Measurements from ENCODE around the gene ACTL6A.

ACTL6A gene

DNA sequence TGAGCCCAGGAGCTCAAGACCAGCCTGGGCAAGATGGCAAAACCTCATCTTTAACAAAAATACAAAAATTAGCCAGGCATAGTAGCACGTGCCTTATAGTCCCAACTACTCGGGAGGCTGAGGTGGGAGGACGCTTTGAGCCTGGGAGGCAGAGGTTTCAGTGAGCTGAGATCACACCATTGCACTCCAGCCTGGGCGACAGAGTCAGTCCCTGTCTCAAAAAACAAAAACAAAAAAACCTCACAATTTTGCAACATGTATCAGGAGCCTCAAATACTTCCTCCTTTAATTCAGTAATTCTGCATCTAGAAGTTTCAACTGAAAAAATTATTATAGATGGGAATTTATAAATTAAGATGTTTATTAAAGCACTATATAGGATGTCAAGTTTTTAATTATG, 40.6 kb downstream of the ACTL6A start:
- Histone ChIP-seq H3K4me1 (ENCODE audit: control insufficient read depth, insufficient read depth, low read length) (peaks cover 8% of the 10 kb centered on the region), H3K27ac (ENCODE audit: low read depth, low read length) (no peak overlapping the region), H3K27me3 (ENCODE audit: control insufficient read depth, insufficient read depth, low read length) (no peaks in the 10 kb centered on the region), H3K9ac (ENCODE audit: low read length) (no peak overlapping the region), H3K36me3 (ENCODE audit: control insufficient read depth, insufficient read depth, low read length) (peaks cover 6% of the 10 kb centered on the region), H3K4me3 (ENCODE audit: low read length) (peak overlapping the region; percentile 9)

- Histone ChIP-seq H3K36me3 (ENCODE audit: control insufficient read depth, insufficient read depth, low read length) (peaks cover 6% of the 10 kb centered on the region), H3K27ac (ENCODE audit: low read depth, low read length) (peak overlapping the region; percentile 94), H3K9ac (ENCODE audit: low read length) (peak overlapping the region; percentile 33), H3K27me3 (ENCODE audit: control insufficient read depth, insufficient read depth, low read length) (no peaks in the 10 kb centered on the region), H3K4me3 (ENCODE audit: low read length) (peak overlapping the region; percentile 96), H3K4me1 (ENCODE audit: control insufficient read depth, insufficient read depth, low read length) (peaks cover 8% of the 10 kb centered on the region)
Measured at GRCh38 chr3:179603831-179604230, 41.1 kb downstream of the ACTL6A start.

GRCh38 chr3:179604321-179605078, 41.8 kb downstream of the ACTL6A start, which contains the start of the genes MRPL47 and NDUFB5:
MRPL47 (minus strand) TSS chr3:179604638; CDS start chr3:179604624, 14 bp downstream.
NDUFB5 (plus strand) TSS chr3:179604794; CDS start chr3:179604816, 22 bp downstream.
- peak within 1 kb of the TSS; percentile 88 for H3K9ac ChIP-seq (ENCODE audit: low read length)
- peak within 1 kb of the TSS; percentile 94 for H3K27ac ChIP-seq (ENCODE audit: low read depth, low read length)
- H3K36me3 ChIP-seq (ENCODE audit: control insufficient read depth, insufficient read depth, low read length), result peaks cover 7% of the 10 kb centered on the region
- peaks cover 8% of the 10 kb centered on the region for H3K4me1 ChIP-seq (ENCODE audit: control insufficient read depth, insufficient read depth, low read length)
- peak within 1 kb of the TSS; percentile 96 for H3K4me3 ChIP-seq (ENCODE audit: low read length)
- H3K27me3 ChIP-seq (ENCODE audit: control insufficient read depth, insufficient read depth, low read length), result no peaks in the 10 kb centered on the region

DNA sequence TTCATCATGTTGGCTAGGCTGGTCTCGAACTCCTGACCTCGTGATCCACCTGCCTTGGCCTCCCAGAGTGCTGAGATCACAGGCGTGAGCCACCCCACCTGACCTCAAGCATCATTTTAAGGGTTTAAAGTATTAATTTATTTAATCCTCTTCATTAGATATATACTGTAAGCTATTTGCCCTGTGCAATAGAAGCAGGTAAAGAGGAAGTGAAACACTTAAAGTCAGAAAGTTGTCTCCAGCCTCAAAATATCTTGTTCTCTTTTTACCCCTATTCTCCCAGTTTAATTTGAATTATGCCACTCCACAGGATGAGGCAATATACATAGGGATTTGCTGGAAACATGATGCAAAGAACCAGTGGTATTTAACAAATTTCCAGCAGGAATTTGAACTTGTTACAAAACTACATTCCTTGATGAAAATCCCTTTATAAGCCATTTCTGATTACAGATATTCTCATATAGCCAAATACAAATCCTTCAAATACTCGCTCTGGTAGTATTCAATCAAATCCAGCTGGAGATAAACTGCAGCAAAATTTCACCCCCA, 43.9 kb downstream of the ACTL6A start:
- Histone ChIP-seq H3K4me1 (ENCODE audit: control insufficient read depth, insufficient read depth, low read length) (peaks cover 8% of the 10 kb centered on the region), H3K27me3 (ENCODE audit: control insufficient read depth, insufficient read depth, low read length) (no peaks in the 10 kb centered on the region), H3K27ac (ENCODE audit: low read depth, low read length) (no peak overlapping the region), H3K9ac (ENCODE audit: low read length) (no peak overlapping the region), H3K36me3 (ENCODE audit: control insufficient read depth, insufficient read depth, low read length) (peaks cover 2% of the 10 kb centered on the region), H3K4me3 (ENCODE audit: low read length) (no peak overlapping the region)

DNA sequence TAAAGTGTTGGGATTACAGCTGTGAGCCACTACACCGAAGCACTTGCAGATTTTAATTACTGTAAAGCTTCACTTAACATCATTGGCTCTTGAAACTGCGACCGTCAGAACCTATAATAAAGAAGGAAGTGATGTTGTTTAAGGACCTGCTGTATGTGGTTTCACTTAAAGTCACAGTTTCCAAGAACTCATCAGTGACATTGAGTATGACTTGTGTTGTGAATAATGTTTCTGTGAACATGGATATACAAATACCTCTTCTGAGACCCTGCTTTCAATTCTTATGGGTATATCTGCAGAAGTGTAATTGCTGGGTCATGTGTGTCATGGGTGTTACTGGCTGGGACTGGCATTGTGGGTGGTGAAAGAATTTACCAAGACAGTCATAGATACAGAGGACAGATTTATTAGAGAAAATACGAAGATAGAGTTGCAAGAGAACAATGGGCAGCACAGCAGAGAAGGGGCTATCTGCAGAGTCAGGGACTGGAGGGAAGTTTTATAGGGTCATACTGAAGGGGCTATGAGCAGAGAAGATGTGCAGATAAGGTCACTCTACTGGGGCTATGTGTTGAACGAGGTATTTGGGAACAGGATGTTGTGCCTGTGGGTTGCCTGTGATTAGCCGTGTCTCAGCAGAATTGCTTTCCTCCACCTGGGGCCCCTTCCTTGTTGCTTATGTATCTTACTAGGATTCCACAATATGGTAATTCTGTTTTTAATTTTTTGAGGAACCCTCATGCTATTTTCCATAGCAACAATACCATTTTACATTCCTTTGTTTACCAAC, 46.4 kb downstream of the ACTL6A start:
- peaks cover 2% of the 10 kb centered on the region for H3K4me1 ChIP-seq (ENCODE audit: control insufficient read depth, insufficient read depth, low read length)
- H3K36me3 ChIP-seq (ENCODE audit: control insufficient read depth, insufficient read depth, low read length), result peaks cover 2% of the 10 kb centered on the region
- no peak overlapping the region for H3K9ac ChIP-seq (ENCODE audit: low read length)
- H3K4me3 ChIP-seq (ENCODE audit: low read length), result no peak overlapping the region
- H3K27ac ChIP-seq (ENCODE audit: low read depth, low read length), result no peak overlapping the region
- no peaks in the 10 kb centered on the region for H3K27me3 ChIP-seq (ENCODE audit: control insufficient read depth, insufficient read depth, low read length)

- Histone ChIP-seq H3K27me3 (ENCODE audit: control insufficient read depth, insufficient read depth, low read length) (no peaks in the 10 kb centered on the region), H3K36me3 (ENCODE audit: control insufficient read depth, insufficient read depth, low read length) (peaks cover 2% of the 10 kb centered on the region), H3K4me3 (ENCODE audit: low read length) (no peak overlapping the region), H3K27ac (ENCODE audit: low read depth, low read length) (no peak overlapping the region), H3K4me1 (ENCODE audit: control insufficient read depth, insufficient read depth, low read length) (peaks cover 2% of the 10 kb centered on the region), H3K9ac (ENCODE audit: low read length) (no peak overlapping the region)
Measured at GRCh38 chr3:179610066-179610465, 47.3 kb downstream of the ACTL6A start.

- no peak overlapping the region for H3K4me3 ChIP-seq (ENCODE audit: low read length)
- no peak overlapping the region for H3K27ac ChIP-seq (ENCODE audit: low read depth, low read length)
- H3K4me1 ChIP-seq (ENCODE audit: control insufficient read depth, insufficient read depth, low read length), result no peaks in the 10 kb centered on the region
- peaks cover 4% of the 10 kb centered on the region for H3K36me3 ChIP-seq (ENCODE audit: control insufficient read depth, insufficient read depth, low read length)
- no peaks in the 10 kb centered on the region for H3K27me3 ChIP-seq (ENCODE audit: control insufficient read depth, insufficient read depth, low read length)
- H3K9ac ChIP-seq (ENCODE audit: low read length), result no peak overlapping the region
Measured at GRCh38 chr3:179613807-179614206, 51.1 kb downstream of the ACTL6A start.

GRCh38 chr3:179615458-179616173, 52.9 kb downstream of the ACTL6A start:
- peaks cover 3% of the 10 kb centered on the region for H3K36me3 ChIP-seq (ENCODE audit: control insufficient read depth, insufficient read depth, low read length)
- no peaks in the 10 kb centered on the region for H3K27me3 ChIP-seq (ENCODE audit: control insufficient read depth, insufficient read depth, low read length)
- H3K27ac ChIP-seq (ENCODE audit: low read depth, low read length), result no peak overlapping the region
- H3K4me1 ChIP-seq (ENCODE audit: control insufficient read depth, insufficient read depth, low read length), result no peaks in the 10 kb centered on the region
- H3K4me3 ChIP-seq (ENCODE audit: low read length), result no peak overlapping the region
- no peak overlapping the region for H3K9ac ChIP-seq (ENCODE audit: low read length)

DNA sequence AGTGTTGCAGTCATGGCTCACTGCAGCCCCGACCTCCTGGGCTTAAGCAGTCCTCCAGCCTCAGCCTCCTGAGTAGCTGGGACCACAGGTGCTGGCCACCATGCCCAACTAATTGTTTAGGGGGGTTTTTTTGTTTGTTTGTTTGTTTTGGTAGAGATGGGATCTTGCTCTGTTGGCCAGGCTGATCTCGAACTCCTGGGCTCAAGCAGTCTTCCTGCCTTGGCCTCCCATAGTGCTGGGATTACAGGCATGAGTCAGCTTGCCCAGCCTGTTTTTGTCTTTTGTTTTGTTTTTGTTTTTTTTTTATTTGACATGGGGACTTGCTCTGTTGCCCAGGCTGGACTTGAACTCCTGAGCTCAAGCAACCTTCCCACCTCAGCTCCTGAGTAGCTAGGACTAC, 59.3 kb downstream of the ACTL6A start:
- Histone ChIP-seq H3K27ac (ENCODE audit: low read depth, low read length) (no peak overlapping the region), H3K9ac (ENCODE audit: low read length) (no peak overlapping the region), H3K4me1 (ENCODE audit: control insufficient read depth, insufficient read depth, low read length) (no peaks in the 10 kb centered on the region), H3K27me3 (ENCODE audit: control insufficient read depth, insufficient read depth, low read length) (no peaks in the 10 kb centered on the region), H3K4me3 (ENCODE audit: low read length) (no peak overlapping the region), H3K36me3 (ENCODE audit: control insufficient read depth, insufficient read depth, low read length) (peaks cover 13% of the 10 kb centered on the region)

- no peak overlapping the region for H3K4me3 ChIP-seq (ENCODE audit: low read length)
- no peak overlapping the region for H3K27ac ChIP-seq (ENCODE audit: low read depth, low read length)
- no peak overlapping the region for H3K9ac ChIP-seq (ENCODE audit: low read length)
- no peaks in the 10 kb centered on the region for H3K4me1 ChIP-seq (ENCODE audit: control insufficient read depth, insufficient read depth, low read length)
- H3K36me3 ChIP-seq (ENCODE audit: control insufficient read depth, insufficient read depth, low read length), result peaks cover 11% of the 10 kb centered on the region
- H3K27me3 ChIP-seq (ENCODE audit: control insufficient read depth, insufficient read depth, low read length), result no peaks in the 10 kb centered on the region
Measured at GRCh38 chr3:179624451-179624850, 61.7 kb downstream of the ACTL6A start.

DNA sequence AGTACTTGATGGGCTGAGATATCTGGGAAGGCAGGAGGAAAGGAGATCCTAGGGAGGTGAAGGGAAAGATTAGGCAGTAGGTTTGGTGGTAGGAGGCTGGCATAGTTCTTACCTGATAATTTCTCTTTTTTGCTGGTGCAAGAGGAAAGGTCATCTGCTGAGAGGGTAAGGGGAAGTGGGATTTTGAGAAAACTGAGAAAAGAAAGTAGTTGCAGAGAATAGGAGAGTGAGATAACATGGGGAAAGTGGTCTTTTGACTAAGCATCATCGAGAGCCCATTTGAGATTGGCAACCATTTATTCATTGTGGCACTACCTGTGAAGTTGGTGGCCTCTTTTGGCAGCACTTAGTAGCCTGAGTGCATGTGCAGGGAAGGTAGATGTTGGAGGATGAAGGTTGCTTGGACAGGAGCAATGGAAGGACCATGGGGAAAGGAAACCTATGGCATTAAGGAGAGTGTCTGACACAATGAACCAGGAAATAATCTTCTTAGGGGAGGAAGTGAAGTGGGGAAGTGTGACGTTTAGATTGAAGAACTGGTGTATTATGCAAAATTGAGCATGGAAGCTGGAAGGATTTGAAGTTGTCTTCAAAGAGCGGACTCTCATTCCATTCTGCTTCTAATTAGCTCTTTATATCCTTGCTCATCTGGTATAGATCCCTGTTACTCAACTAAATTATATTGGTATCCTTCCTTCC, 68.2 kb downstream of the ACTL6A start:
- Histone ChIP-seq H3K27ac (ENCODE audit: low read depth, low read length) (no peak overlapping the region), H3K36me3 (ENCODE audit: control insufficient read depth, insufficient read depth, low read length) (no peaks in the 10 kb centered on the region), H3K4me1 (ENCODE audit: control insufficient read depth, insufficient read depth, low read length) (no peaks in the 10 kb centered on the region), H3K9ac (ENCODE audit: low read length) (no peak overlapping the region), H3K27me3 (ENCODE audit: control insufficient read depth, insufficient read depth, low read length) (no peaks in the 10 kb centered on the region), H3K4me3 (ENCODE audit: low read length) (no peak overlapping the region)

Measured in rectal smooth muscle tissue (tissue), 1 donor.